ENCODE measurements around the gene STMN3.

GRCh38 chr20:63636752-63637628, 16.2 kb downstream of the STMN3 start:
- TF ChIP-seq EZH2 (IDR thresholded peaks at IDR 0.05; ENCODE audit: insufficient read depth, poor library complexity, severe bottlenecking), result no peak
- no peak for TF ChIP-seq EZH2phosphoT487 (IDR thresholded peaks at IDR 0.05; ENCODE audit: insufficient read depth, low read depth)

Measured in GM23248 (cell line).